ENCODE measurements around the gene CERS1. TPM values are rescaled to one million over a fixed set of nuclear protein-coding genes. Genes with fewer than 3 reads are reported as not detected.

CERS1 gene
- total and polyA plus RNA-seq, 2 donors (not counting 3 experiments of a cell fraction or from before 2014, with no cell fraction given), result 4.0 to 8.5 TPM

DNA sequence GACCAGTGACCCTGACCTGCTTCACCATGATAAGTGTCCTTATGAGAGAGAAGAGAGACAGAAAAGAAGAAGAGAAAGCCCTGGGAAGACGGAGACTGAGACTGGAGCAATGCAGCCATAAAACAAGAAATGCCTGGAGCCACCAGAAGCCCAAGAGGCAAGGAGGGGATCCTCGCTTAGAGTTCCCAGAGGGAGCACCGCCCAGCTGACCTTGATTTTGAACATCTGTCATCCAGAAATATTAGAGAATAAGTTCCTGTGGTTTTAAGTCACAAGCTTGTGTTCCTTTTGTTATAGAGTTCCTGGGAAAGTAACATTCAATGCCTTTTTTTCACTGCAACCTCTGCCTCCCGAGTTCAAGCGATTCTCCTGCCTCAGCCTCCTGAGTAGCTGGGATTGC is 20.2 kb downstream of the CERS1 start:
- intact Hi-C loops (cut with micrococcal nuclease) (no loop called here), dilution Hi-C loops (cut with MboI; ENCODE audit: extremely low pct_ligation_motif_present, low sequenced_read_pairs) (no loop called here)
- ChIA-PET CTCF (interaction anchor here (0.7 to 1.9 kb wide), 3 partner anchors 27 to 111 kb away, joined by 3 to 6 read pairs (median 5); no protein-coding TSS in a partner anchor), POLR2A (interaction anchor here (0.7 kb wide), 1 partner anchor 158 kb away, joined by 4 read pairs; no protein-coding TSS in a partner anchor)
- no peaks in the 10 kb centered on the region for H3K4me1 ChIP-seq (ENCODE audit: control insufficient read depth, extremely low read depth, insufficient read depth, low read length)
- DNase-seq (ENCODE audit: low read depth, low spot score), result no peak
- no peak for FAIRE-seq
- no peak overlapping the region for H3K4me3 ChIP-seq (replicated peaks in 1 of 3; ENCODE audit: insufficient read depth in 1 of 3, low read depth in 1 of 3, low read length in 3 of 3)
- no peak overlapping the region for H3K4me2 ChIP-seq (ENCODE audit: insufficient read depth, low read length)
- no TSS peak for BruUV-seq (replicated peaks)
- H4K20me1 ChIP-seq (replicated peaks; ENCODE audit: control insufficient read depth, extremely low read depth, insufficient read depth, low read length), result no peaks in the 10 kb centered on the region
- no peaks in the 10 kb centered on the region for H3K36me3 ChIP-seq (ENCODE audit: control insufficient read depth in 2 of 2, extremely low read depth in 1 of 2, insufficient read depth in 2 of 2, low read length in 2 of 2)
- H3K9ac ChIP-seq (replicated peaks; ENCODE audit: extremely low read depth, insufficient read depth, low read length), result no peak overlapping the region
- TF ChIP-seq, protein P1, sequence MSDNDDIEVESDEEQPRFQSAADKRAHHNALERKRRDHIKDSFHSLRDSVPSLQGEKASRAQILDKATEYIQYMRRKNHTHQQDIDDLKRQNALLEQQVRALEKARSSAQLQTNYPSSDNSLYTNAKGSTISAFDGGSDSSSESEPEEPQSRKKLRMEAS (IDR thresholded peaks at IDR 0.05; ENCODE audit: insufficient read depth, insufficient read length), result no peak
- TF ChIP-seq GATA2 (IDR thresholded peaks at IDR 0.05; ENCODE audit: insufficient read depth, insufficient read length, low read depth, low read length) (no peak), MYC (IDR thresholded peaks at IDR 0.05; ENCODE audit: low read depth, low read length) (no peak), FOS (IDR thresholded peaks at IDR 0.05; ENCODE audit: borderline replicate concordance, insufficient read depth, low read length) (no peak), JUN (IDR thresholded peaks at IDR 0.05; ENCODE audit: borderline replicate concordance, insufficient read depth, insufficient read length, low read depth) (no peak), POLR2A (IDR thresholded peaks at IDR 0.05; ENCODE audit: low read depth, low read length) (no peak), EZH2 (IDR thresholded peaks at IDR 0.05; ENCODE audit: borderline replicate concordance, low read depth, low read length, severe bottlenecking) (no peak), CTCF (IDR thresholded peaks at IDR 0.05; ENCODE audit: extremely low read depth in 1 of 2, insufficient read depth in 1 of 2, low read depth in 1 of 2, low read length in 2 of 2) (no peak), POLR2AphosphoS5 (IDR thresholded peaks at IDR 0.05; ENCODE audit: insufficient read depth, low read depth, low read length) (no peak)
- H3K9me1 ChIP-seq (replicated peaks; ENCODE audit: control insufficient read depth, extremely low read depth, insufficient read depth, low read length), result no peaks in the 10 kb centered on the region
- no peak overlapping the region for H3K27ac ChIP-seq (ENCODE audit: insufficient read depth, low read depth, low read length)
- H2AFZ ChIP-seq (ENCODE audit: low read depth, low read length), result no peak overlapping the region
- no peaks in the 10 kb centered on the region for H3K9me3 ChIP-seq (replicated peaks; ENCODE audit: control insufficient read depth, insufficient read depth, low read length)
- peaks cover 2 to 3% of the 10 kb centered on the region in 2 experiments for H3K27me3 ChIP-seq (ENCODE audit: control insufficient read depth in 2 of 2, insufficient read depth in 2 of 2, low read length in 2 of 2)
- H3K79me2 ChIP-seq (ENCODE audit: control insufficient read depth, insufficient read depth, low read length), result no peaks in the 10 kb centered on the region

All from endothelial cell of umbilical vein (primary cell).